WTC11 (cell line): ENCODE measurements around the gene MAPK8IP2. TPM values are rescaled to one million over a fixed set of nuclear protein-coding genes. Genes with fewer than 3 reads are reported as not detected.
A peak's percentile ranks its signal among the peaks of the same experiment; 100 is the strongest.

Experiments used
- CBFB ChIP-seq: sonication (generic); formaldehyde crosslinking; IDR thresholded peaks from 2 replicates; pipeline ENCODE4 v1.8.1; 2022; ENCODE audit warnings: mild to moderate bottlenecking, low read depth, missing genetic modification reagents
- ELF4 ChIP-seq: sonication (generic); formaldehyde crosslinking; IDR thresholded peaks from 2 replicates; pipeline ENCODE4 v1.8.1; 2022; ENCODE audit warnings: low read depth, mild to moderate bottlenecking, moderate library complexity, missing genetic modification reagents
- EMX1 ChIP-seq: fragments of 250-450 bp; sonication (Bioruptor Pico); IDR thresholded peaks from 2 replicates; pipeline ENCODE4 v1.8.0; 2021; ENCODE audit warnings: mild to moderate bottlenecking
- ETV6 ChIP-seq: sonication (generic); formaldehyde crosslinking; IDR thresholded peaks from 2 replicates; pipeline ENCODE4 v1.8.1; 2022; ENCODE audit warnings: mild to moderate bottlenecking, missing genetic modification reagents
- FOXK1 ChIP-seq: sonication (generic); formaldehyde crosslinking; IDR thresholded peaks from 2 replicates; pipeline ENCODE4 v1.8.0; 2022; ENCODE audit warnings: mild to moderate bottlenecking, moderate library complexity, missing genetic modification reagents
- GABPB1 ChIP-seq: sonication (generic); formaldehyde crosslinking; IDR thresholded peaks from 2 replicates; pipeline ENCODE4 v1.8.1; 2023; ENCODE audit warnings: mild to moderate bottlenecking, missing genetic modification reagents
- GTF2I ChIP-seq: fragments of 250-450 bp; sonication (Bioruptor Pico); conservative IDR thresholded peaks from 2 replicates; pipeline ENCODE4 v1.4.0; 2021; ENCODE audit warnings: mild to moderate bottlenecking
- HMGA2 ChIP-seq: fragments of 250-450 bp; sonication (Bioruptor Pico); IDR thresholded peaks from 2 replicates; pipeline ENCODE4 v1.4.0; 2021; ENCODE audit warnings: mild to moderate bottlenecking, moderate library complexity
- NR1H2 ChIP-seq: sonication (generic); formaldehyde crosslinking; IDR thresholded peaks from 2 replicates; pipeline ENCODE4 v1.9.0; 2021; ENCODE audit warnings: mild to moderate bottlenecking, moderate library complexity, missing genetic modification reagents
- RELA ChIP-seq: sonication (generic); formaldehyde crosslinking; IDR thresholded peaks from 2 replicates; pipeline ENCODE4 v1.8.1; 2022; ENCODE audit warnings: missing genetic modification reagents, mild to moderate bottlenecking, borderline replicate concordance
- RORB ChIP-seq: fragments of 250-450 bp; sonication (Bioruptor Pico); IDR thresholded peaks from 2 replicates; pipeline ENCODE4 v1.9.0; 2021; ENCODE audit warnings: mild to moderate bottlenecking
- TP53 ChIP-seq: sonication (generic); formaldehyde crosslinking; IDR thresholded peaks from 2 replicates; pipeline ENCODE4 v1.8.1; 2023; ENCODE audit warnings: mild to moderate bottlenecking, missing genetic modification reagents
- ZNF232 ChIP-seq: sonication (generic); formaldehyde crosslinking; IDR thresholded peaks from 2 replicates; pipeline ENCODE4 v1.8.0; 2022; ENCODE audit warnings: mild to moderate bottlenecking, missing genetic modification reagents
- ZNF396 ChIP-seq: fragments of 250-450 bp; sonication (Bioruptor Pico); IDR thresholded peaks from 2 replicates; pipeline ENCODE4 v1.8.0; 2021; ENCODE audit warnings: mild to moderate bottlenecking, moderate library complexity, borderline replicate concordance
- ZNF416 ChIP-seq: fragments of 250-450 bp; sonication (Bioruptor Pico); IDR thresholded peaks from 2 replicates; pipeline ENCODE4 v1.9.0; 2021; ENCODE audit warnings: mild to moderate bottlenecking, inconsistent platforms
- total RNA-seq: library from RNA; stranded (reverse); gene quantifications from 3 replicates; pipeline ENCODE4 v1.2.3, GENCODE V29; 2021
- TF ChIP-seq, protein P1 (sequence below): sonication (generic); formaldehyde crosslinking; IDR thresholded peaks from 2 replicates; pipeline ENCODE4 v1.8.1; 2022; ENCODE audit warnings: low read depth, missing genetic modification reagents, borderline replicate concordance
- TF ChIP-seq, protein P2 (sequence below): sonication (generic); formaldehyde crosslinking; IDR thresholded peaks from 2 replicates; pipeline ENCODE4 v1.8.0; 2023; ENCODE audit warnings: mild to moderate bottlenecking, missing genetic modification reagents
- TF ChIP-seq, protein P3 (sequence below): sonication (generic); formaldehyde crosslinking; IDR thresholded peaks from 2 replicates; pipeline ENCODE4 v1.8.1; 2023; ENCODE audit warnings: mild to moderate bottlenecking, missing genetic modification reagents, borderline replicate concordance
- TF ChIP-seq, protein P4 (sequence below): sonication (generic); formaldehyde crosslinking; IDR thresholded peaks from 2 replicates; pipeline ENCODE4 v1.8.1; 2023; ENCODE audit warnings: mild to moderate bottlenecking, missing genetic modification reagents, moderate library complexity
- TF ChIP-seq, protein P5 (sequence below): sonication (generic); formaldehyde crosslinking; IDR thresholded peaks from 2 replicates; pipeline ENCODE4 v1.8.1; 2023; ENCODE audit warnings: mild to moderate bottlenecking, missing genetic modification reagents
- TF ChIP-seq, protein P6 (sequence below): sonication (generic); formaldehyde crosslinking; IDR thresholded peaks from 2 replicates; pipeline ENCODE4 v1.8.1; 2023; ENCODE audit warnings: mild to moderate bottlenecking, missing genetic modification reagents, moderate library complexity
- TF ChIP-seq, protein P7 (sequence below): sonication (generic); formaldehyde crosslinking; IDR thresholded peaks from 2 replicates; pipeline ENCODE4 v1.8.0; 2022; ENCODE audit warnings: mild to moderate bottlenecking, missing genetic modification reagents
- TF ChIP-seq, protein P8 (sequence below): sonication (generic); formaldehyde crosslinking; IDR thresholded peaks from 2 replicates; pipeline ENCODE4 v1.8.1; 2023; ENCODE audit warnings: mild to moderate bottlenecking, missing genetic modification reagents
- TF ChIP-seq, protein P9 (sequence below): sonication (generic); formaldehyde crosslinking; IDR thresholded peaks from 2 replicates; pipeline ENCODE4 v1.8.0; 2023; ENCODE audit warnings: missing genetic modification reagents

MAPK8IP2 gene
- total RNA-seq, 1 experiment from 2014 or later: 4.9 TPM

DNA sequence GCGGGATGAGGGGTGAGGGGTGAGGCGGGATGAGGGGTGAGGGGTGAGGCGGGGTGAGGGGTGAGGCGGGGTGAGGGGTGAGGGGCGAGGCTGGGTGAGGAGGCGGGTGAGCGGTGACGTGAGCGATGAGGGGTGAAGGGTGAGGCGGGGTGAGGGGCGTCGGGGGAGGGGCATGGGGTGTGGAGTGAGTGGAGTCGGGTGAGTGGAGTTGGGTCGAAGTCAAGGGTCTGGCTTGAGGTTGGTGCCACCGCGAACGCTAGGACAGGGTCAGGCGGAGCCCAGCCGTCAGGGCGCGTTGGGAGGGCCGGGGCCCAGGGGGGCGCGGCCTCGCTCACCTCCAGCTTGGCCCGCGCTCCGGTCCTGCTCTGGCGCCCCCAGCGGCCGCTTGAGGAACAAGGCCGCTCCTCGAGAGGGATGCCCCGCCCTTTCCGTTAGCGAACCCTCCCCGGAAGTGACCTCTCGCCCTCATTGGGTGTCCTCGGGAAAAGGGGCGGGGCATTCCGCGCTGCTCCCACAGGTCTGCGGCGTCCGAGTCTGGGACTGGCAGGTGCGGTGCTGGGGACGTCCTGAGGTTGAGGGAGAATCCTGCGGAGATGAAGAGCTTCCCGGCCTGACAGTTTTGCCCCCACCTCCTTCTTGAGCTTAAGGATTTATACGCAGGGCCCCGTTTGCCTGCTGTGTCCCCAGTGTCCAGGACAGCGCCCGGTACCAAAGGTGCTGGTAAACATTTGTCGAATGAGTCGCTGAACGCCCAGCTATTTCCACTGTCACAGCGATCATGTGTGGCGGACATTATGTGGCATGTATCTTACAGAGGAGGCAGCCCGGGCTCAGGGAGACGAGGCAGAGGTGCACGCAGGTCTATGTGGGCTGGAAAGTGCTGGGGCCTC lies 37.8 kb upstream of the MAPK8IP2 start, which contains the start of gene SYCE3 (continued):
- TF ChIP-seq, protein P1, sequence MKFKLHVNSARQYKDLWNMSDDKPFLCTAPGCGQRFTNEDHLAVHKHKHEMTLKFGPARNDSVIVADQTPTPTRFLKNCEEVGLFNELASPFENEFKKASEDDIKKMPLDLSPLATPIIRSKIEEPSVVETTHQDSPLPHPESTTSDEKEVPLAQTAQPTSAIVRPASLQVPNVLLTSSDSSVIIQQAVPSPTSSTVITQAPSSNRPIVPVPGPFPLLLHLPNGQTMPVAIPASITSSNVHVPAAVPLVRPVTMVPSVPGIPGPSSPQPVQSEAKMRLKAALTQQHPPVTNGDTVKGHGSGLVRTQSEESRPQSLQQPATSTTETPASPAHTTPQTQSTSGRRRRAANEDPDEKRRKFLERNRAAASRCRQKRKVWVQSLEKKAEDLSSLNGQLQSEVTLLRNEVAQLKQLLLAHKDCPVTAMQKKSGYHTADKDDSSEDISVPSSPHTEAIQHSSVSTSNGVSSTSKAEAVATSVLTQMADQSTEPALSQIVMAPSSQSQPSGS: no peak
- TF ChIP-seq, protein P2, sequence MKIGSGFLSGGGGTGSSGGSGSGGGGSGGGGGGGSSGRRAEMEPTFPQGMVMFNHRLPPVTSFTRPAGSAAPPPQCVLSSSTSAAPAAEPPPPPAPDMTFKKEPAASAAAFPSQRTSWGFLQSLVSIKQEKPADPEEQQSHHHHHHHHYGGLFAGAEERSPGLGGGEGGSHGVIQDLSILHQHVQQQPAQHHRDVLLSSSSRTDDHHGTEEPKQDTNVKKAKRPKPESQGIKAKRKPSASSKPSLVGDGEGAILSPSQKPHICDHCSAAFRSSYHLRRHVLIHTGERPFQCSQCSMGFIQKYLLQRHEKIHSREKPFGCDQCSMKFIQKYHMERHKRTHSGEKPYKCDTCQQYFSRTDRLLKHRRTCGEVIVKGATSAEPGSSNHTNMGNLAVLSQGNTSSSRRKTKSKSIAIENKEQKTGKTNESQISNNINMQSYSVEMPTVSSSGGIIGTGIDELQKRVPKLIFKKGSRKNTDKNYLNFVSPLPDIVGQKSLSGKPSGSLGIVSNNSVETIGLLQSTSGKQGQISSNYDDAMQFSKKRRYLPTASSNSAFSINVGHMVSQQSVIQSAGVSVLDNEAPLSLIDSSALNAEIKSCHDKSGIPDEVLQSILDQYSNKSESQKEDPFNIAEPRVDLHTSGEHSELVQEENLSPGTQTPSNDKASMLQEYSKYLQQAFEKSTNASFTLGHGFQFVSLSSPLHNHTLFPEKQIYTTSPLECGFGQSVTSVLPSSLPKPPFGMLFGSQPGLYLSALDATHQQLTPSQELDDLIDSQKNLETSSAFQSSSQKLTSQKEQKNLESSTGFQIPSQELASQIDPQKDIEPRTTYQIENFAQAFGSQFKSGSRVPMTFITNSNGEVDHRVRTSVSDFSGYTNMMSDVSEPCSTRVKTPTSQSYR (CRISPR knock-in tag): no peak
- TF ChIP-seq RORB (CRISPR knock-in tag) (no peak), NR1H2 (CRISPR knock-in tag) (no peak), EMX1 (CRISPR knock-in tag) (no peak), GABPB1 (CRISPR knock-in tag) (peak; percentile 75), ELF4 (CRISPR knock-in tag) (no peak), CBFB (CRISPR knock-in tag) (no peak), ZNF232 (CRISPR knock-in tag) (no peak), ZNF416 (CRISPR knock-in tag) (no peak), ZNF396 (CRISPR knock-in tag) (no peak), ETV6 (CRISPR knock-in tag) (0 out of 2 replicates have a peak, but pooled peaks have one; percentile 62), TP53 (CRISPR knock-in tag) (no peak), FOXK1 (CRISPR knock-in tag) (no peak), GTF2I (no peak), RELA (CRISPR knock-in tag) (no peak), HMGA2 (CRISPR knock-in tag) (no peak)
- TF ChIP-seq, protein P3, sequence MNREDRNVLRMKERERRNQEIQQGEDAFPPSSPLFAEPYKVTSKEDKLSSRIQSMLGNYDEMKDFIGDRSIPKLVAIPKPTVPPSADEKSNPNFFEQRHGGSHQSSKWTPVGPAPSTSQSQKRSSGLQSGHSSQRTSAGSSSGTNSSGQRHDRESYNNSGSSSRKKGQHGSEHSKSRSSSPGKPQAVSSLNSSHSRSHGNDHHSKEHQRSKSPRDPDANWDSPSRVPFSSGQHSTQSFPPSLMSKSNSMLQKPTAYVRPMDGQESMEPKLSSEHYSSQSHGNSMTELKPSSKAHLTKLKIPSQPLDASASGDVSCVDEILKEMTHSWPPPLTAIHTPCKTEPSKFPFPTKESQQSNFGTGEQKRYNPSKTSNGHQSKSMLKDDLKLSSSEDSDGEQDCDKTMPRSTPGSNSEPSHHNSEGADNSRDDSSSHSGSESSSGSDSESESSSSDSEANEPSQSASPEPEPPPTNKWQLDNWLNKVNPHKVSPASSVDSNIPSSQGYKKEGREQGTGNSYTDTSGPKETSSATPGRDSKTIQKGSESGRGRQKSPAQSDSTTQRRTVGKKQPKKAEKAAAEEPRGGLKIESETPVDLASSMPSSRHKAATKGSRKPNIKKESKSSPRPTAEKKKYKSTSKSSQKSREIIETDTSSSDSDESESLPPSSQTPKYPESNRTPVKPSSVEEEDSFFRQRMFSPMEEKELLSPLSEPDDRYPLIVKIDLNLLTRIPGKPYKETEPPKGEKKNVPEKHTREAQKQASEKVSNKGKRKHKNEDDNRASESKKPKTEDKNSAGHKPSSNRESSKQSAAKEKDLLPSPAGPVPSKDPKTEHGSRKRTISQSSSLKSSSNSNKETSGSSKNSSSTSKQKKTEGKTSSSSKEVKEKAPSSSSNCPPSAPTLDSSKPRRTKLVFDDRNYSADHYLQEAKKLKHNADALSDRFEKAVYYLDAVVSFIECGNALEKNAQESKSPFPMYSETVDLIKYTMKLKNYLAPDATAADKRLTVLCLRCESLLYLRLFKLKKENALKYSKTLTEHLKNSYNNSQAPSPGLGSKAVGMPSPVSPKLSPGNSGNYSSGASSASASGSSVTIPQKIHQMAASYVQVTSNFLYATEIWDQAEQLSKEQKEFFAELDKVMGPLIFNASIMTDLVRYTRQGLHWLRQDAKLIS (CRISPR knock-in tag): no peak
- TF ChIP-seq, protein P4, sequence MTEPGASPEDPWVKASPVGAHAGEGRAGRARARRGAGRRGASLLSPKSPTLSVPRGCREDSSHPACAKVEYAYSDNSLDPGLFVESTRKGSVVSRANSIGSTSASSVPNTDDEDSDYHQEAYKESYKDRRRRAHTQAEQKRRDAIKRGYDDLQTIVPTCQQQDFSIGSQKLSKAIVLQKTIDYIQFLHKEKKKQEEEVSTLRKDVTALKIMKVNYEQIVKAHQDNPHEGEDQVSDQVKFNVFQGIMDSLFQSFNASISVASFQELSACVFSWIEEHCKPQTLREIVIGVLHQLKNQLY (CRISPR knock-in tag): no peak
- TF ChIP-seq, protein P5, sequence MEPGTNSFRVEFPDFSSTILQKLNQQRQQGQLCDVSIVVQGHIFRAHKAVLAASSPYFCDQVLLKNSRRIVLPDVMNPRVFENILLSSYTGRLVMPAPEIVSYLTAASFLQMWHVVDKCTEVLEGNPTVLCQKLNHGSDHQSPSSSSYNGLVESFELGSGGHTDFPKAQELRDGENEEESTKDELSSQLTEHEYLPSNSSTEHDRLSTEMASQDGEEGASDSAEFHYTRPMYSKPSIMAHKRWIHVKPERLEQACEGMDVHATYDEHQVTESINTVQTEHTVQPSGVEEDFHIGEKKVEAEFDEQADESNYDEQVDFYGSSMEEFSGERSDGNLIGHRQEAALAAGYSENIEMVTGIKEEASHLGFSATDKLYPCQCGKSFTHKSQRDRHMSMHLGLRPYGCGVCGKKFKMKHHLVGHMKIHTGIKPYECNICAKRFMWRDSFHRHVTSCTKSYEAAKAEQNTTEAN (CRISPR knock-in tag): peak; percentile 47; the same call in 1 of the 2 replicates
- TF ChIP-seq, protein P6, sequence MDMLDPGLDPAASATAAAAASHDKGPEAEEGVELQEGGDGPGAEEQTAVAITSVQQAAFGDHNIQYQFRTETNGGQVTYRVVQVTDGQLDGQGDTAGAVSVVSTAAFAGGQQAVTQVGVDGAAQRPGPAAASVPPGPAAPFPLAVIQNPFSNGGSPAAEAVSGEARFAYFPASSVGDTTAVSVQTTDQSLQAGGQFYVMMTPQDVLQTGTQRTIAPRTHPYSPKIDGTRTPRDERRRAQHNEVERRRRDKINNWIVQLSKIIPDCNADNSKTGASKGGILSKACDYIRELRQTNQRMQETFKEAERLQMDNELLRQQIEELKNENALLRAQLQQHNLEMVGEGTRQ (CRISPR knock-in tag): 0 out of 2 replicates have a peak, but pooled peaks have one; percentile 17
- TF ChIP-seq, protein P7, sequence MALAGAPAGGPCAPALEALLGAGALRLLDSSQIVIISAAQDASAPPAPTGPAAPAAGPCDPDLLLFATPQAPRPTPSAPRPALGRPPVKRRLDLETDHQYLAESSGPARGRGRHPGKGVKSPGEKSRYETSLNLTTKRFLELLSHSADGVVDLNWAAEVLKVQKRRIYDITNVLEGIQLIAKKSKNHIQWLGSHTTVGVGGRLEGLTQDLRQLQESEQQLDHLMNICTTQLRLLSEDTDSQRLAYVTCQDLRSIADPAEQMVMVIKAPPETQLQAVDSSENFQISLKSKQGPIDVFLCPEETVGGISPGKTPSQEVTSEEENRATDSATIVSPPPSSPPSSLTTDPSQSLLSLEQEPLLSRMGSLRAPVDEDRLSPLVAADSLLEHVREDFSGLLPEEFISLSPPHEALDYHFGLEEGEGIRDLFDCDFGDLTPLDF (CRISPR knock-in tag): no peak
- TF ChIP-seq, protein P8, sequence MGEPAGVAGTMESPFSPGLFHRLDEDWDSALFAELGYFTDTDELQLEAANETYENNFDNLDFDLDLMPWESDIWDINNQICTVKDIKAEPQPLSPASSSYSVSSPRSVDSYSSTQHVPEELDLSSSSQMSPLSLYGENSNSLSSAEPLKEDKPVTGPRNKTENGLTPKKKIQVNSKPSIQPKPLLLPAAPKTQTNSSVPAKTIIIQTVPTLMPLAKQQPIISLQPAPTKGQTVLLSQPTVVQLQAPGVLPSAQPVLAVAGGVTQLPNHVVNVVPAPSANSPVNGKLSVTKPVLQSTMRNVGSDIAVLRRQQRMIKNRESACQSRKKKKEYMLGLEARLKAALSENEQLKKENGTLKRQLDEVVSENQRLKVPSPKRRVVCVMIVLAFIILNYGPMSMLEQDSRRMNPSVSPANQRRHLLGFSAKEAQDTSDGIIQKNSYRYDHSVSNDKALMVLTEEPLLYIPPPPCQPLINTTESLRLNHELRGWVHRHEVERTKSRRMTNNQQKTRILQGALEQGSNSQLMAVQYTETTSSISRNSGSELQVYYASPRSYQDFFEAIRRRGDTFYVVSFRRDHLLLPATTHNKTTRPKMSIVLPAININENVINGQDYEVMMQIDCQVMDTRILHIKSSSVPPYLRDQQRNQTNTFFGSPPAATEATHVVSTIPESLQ (CRISPR knock-in tag): no peak
- TF ChIP-seq, protein P9, sequence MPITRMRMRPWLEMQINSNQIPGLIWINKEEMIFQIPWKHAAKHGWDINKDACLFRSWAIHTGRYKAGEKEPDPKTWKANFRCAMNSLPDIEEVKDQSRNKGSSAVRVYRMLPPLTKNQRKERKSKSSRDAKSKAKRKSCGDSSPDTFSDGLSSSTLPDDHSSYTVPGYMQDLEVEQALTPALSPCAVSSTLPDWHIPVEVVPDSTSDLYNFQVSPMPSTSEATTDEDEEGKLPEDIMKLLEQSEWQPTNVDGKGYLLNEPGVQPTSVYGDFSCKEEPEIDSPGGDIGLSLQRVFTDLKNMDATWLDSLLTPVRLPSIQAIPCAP (CRISPR knock-in tag): no peak
